CD4-positive, alpha-beta T cell treated with Interleukin-4 for 1 hour (primary cell): Measurements from ENCODE around the gene STRC.
"Not testable (repeated sequence)": the region's sequence is repeated elsewhere in the genome, so short reads cannot be mapped to it uniquely, and the experiment has no call there.

Source experiments
- DNase-seq, 2 donors: peaks; one replicate each; pipeline ENCODE4 v3.0.0-alpha.2; 2020 to 2022

STRC gene

GRCh38 chr15:43562753-43563152, 55.8 kb downstream of the STRC start:
- DNase-seq = not testable (repeated sequence)

DNA sequence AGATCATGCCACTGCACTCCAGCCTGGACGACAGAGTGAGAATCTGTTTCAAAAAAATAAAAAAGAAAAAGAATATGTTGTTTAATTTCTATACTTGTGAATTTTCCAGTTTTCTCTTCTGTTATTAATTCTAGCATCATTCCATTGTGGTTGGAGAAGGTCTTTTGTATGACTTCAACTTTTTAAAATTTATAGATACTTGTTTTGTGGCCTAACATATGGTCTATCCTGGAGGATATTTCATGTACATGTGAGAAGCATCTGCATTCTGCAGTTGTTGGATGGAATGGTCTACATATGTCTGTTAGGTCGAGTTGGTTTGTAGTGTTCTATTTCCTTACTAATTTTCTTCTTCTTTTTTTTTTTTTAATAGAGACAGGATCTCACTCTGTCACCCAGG, 65.6 kb downstream of the STRC start:
- no peak for DNase-seq

DNA sequence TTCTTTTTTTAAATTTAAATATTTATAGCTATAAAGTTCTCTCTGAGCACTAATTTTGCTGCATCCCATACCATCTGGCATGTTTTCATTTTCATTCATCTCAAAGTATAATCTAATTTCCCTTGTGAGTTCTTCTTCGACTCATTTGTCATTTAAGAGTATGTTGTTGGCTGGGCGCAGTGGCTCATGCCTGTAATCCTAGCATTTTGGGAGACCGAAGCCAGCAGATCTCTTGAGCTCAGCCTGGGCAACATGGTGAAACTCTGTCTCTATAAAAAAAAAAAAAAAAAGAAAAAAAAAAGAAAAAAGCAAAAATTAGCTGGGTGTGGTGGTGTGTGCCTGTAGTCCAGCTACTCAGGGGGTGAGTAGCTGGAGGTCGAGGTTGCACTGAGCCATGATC, 66.3 kb downstream of the STRC start:
- no peak for DNase-seq

- no peak for DNase-seq
Measured at GRCh38 chr15:43550527-43551363, 67.9 kb downstream of the STRC start.
